OCI-LY1 (cell line): ENCODE measurements around the gene MET.

Experiments used
- H2AFZ ChIP-seq: fragments of 200-600 bp; sonication (generic), shearing (Covaris generic); 2 replicates; pipeline ENCODE4 v1.6.0; 2014; ENCODE audit warnings: antibody characterized with exemption, mild to moderate bottlenecking, low read length
- H3F3A ChIP-seq: fragments of 200-600 bp; sonication (generic), shearing (Covaris generic); 2 replicates; pipeline ENCODE4 v1.6.0; 2014; ENCODE audit warnings: mild to moderate bottlenecking, antibody characterized with exemption, low read length, moderate library complexity; ENCODE audit not compliant: insufficient read depth
- H3K27ac ChIP-seq: fragments of 200-600 bp; sonication (generic); 2 replicates; pipeline ENCODE4 v1.5.1; 2014; ENCODE audit warnings: low read length, mixed run types, mild to moderate bottlenecking, low read depth; ENCODE audit not compliant: poor library complexity, severe bottlenecking
- H3K27me3 ChIP-seq: fragments of 200-600 bp; sonication (generic); 2 replicates; pipeline ENCODE4 v1.6.0; 2014; ENCODE audit warnings: antibody characterized with exemption, mild to moderate bottlenecking, low read length, moderate library complexity; ENCODE audit not compliant: insufficient read depth
- H3K36me3 ChIP-seq: fragments of 200-600 bp; sonication (generic); 2 replicates; pipeline ENCODE4 v1.6.1; 2014; ENCODE audit warnings: mild to moderate bottlenecking, antibody characterized with exemption, low read length, moderate library complexity, mixed read lengths; ENCODE audit not compliant: insufficient read depth
- H3K4me1 ChIP-seq: fragments of 200-600 bp; sonication (generic); 2 replicates; pipeline ENCODE4 v1.5.1; 2014; ENCODE audit warnings: mild to moderate bottlenecking, low read length, moderate library complexity; ENCODE audit not compliant: insufficient read depth, severe bottlenecking
- H3K4me2 ChIP-seq: fragments of 200-600 bp; sonication (generic), shearing (Covaris generic); 2 replicates; pipeline ENCODE4 v1.6.1; 2014; ENCODE audit warnings: low read length
- H3K4me3 ChIP-seq: fragments of 200-600 bp; sonication (generic); 2 replicates; pipeline ENCODE4 v1.5.1; 2014; ENCODE audit warnings: low read length, low read depth, mild to moderate bottlenecking, mixed read lengths; ENCODE audit not compliant: poor library complexity, severe bottlenecking
- H3K79me2 ChIP-seq: fragments of 200-600 bp; shearing (Covaris generic); 2 replicates; pipeline ENCODE4 v1.6.1; 2016; ENCODE audit warnings: mixed run types, low read length, mixed read lengths; ENCODE audit not compliant: insufficient read depth
- H3K9ac ChIP-seq: fragments of 200-600 bp; sonication (generic), shearing (Covaris generic); 2 replicates; pipeline ENCODE4 v1.6.1; 2014; ENCODE audit warnings: mild to moderate bottlenecking, low read length, mixed read lengths
- H3K9me2 ChIP-seq: fragments of 200-600 bp; sonication (generic), shearing (Covaris generic); 2 replicates; pipeline ENCODE4 v1.6.1; 2014; ENCODE audit warnings: low read depth, mild to moderate bottlenecking, low read length, mixed read lengths
- H3K9me3 ChIP-seq: fragments of 200-600 bp; shearing (Covaris generic); 2 replicates; pipeline ENCODE4 v1.6.1; 2014; ENCODE audit warnings: low read length, mixed read lengths
- H4K20me1 ChIP-seq: fragments of 200-600 bp; sonication (generic), shearing (Covaris generic); 2 replicates; pipeline ENCODE4 v1.6.0; 2016; ENCODE audit warnings: mild to moderate bottlenecking, low read length; ENCODE audit not compliant: insufficient read depth
- CTCF ChIP-seq: fragments of 200-600 bp; sonication (generic), shearing (Covaris generic); IDR thresholded peaks from 2 replicates; pipeline ENCODE4 v1.5.1; 2017; ENCODE audit warnings: mild to moderate bottlenecking, antibody characterized with exemption, low read length, moderate library complexity, mixed read lengths
- EZH2 ChIP-seq: fragments of 200-600 bp; sonication (generic), shearing (Covaris generic); IDR thresholded peaks from 2 replicates; pipeline ENCODE4 v1.8.0; 2017; ENCODE audit warnings: borderline replicate concordance, mixed run types, mild to moderate bottlenecking, antibody characterized with exemption, low read length, moderate library complexity, mixed read lengths

The MET gene

GRCh38 chr7:116840256-116840655 lies 168.3 kb downstream of the MET start:
- H3K79me2 ChIP-seq = no peaks in the 10 kb centered on the region
- no peak overlapping the region for H3K4me2 ChIP-seq
- no peaks in the 10 kb centered on the region for H3K4me1 ChIP-seq
- no peak for TF ChIP-seq EZH2
- no peak for TF ChIP-seq CTCF
- H3K27me3 ChIP-seq = no peaks in the 10 kb centered on the region
- H3K27ac ChIP-seq = no peak overlapping the region
- no peak overlapping the region for H3K4me3 ChIP-seq
- H4K20me1 ChIP-seq = no peaks in the 10 kb centered on the region
- H3K9ac ChIP-seq = no peak overlapping the region
- H3K36me3 ChIP-seq = no peaks in the 10 kb centered on the region
- no peaks in the 10 kb centered on the region for H3K9me2 ChIP-seq
- no peak overlapping the region for H2AFZ ChIP-seq
- H3K9me3 ChIP-seq = no peaks in the 10 kb centered on the region
- H3F3A ChIP-seq = no peaks in the 10 kb centered on the region

- no peaks in the 10 kb centered on the region for H3K36me3 ChIP-seq
- H3K9me2 ChIP-seq = no peaks in the 10 kb centered on the region
- no peaks in the 10 kb centered on the region for H3F3A ChIP-seq
- no peaks in the 10 kb centered on the region for H3K79me2 ChIP-seq
- no peaks in the 10 kb centered on the region for H3K4me1 ChIP-seq
- no peak for TF ChIP-seq CTCF
- TF ChIP-seq EZH2 = no peak
- no peak overlapping the region for H3K4me3 ChIP-seq
- no peaks in the 10 kb centered on the region for H3K9me3 ChIP-seq
- no peak overlapping the region for H3K4me2 ChIP-seq
- no peaks in the 10 kb centered on the region for H3K27me3 ChIP-seq
- H3K9ac ChIP-seq = no peak overlapping the region
- H3K27ac ChIP-seq = no peak overlapping the region
- H2AFZ ChIP-seq = no peak overlapping the region
- no peaks in the 10 kb centered on the region for H4K20me1 ChIP-seq
Observed at GRCh38 chr7:116842371-116842770, 170.4 kb downstream of the MET start.

GRCh38 chr7:116843378-116843777 lies 171.4 kb downstream of the MET start:
- no peak overlapping the region for H3K4me3 ChIP-seq
- no peaks in the 10 kb centered on the region for H4K20me1 ChIP-seq
- no peak for TF ChIP-seq EZH2
- TF ChIP-seq CTCF = no peak
- H3K9me2 ChIP-seq = no peaks in the 10 kb centered on the region
- no peaks in the 10 kb centered on the region for H3F3A ChIP-seq
- H3K9ac ChIP-seq = no peak overlapping the region
- H3K4me2 ChIP-seq = no peak overlapping the region
- H2AFZ ChIP-seq = no peak overlapping the region
- H3K79me2 ChIP-seq = no peaks in the 10 kb centered on the region
- no peak overlapping the region for H3K27ac ChIP-seq
- no peaks in the 10 kb centered on the region for H3K9me3 ChIP-seq
- H3K36me3 ChIP-seq = no peaks in the 10 kb centered on the region
- H3K27me3 ChIP-seq = no peaks in the 10 kb centered on the region
- H3K4me1 ChIP-seq = no peaks in the 10 kb centered on the region
